GM21619 (cell line): Measurements from ENCODE around the gene TYMP.
"Not testable (repeated sequence)": the region's sequence is repeated elsewhere in the genome, so short reads cannot be mapped to it uniquely, and the experiment has no call there.

ENCODE experiments used
- ATAC-seq: cut with Tn5 transposase; IDR thresholded peaks from one replicate; pipeline ENCODE4 v1.9.1; 2021; ENCODE audit not compliant: unreplicated experiment

The TYMP gene

DNA sequence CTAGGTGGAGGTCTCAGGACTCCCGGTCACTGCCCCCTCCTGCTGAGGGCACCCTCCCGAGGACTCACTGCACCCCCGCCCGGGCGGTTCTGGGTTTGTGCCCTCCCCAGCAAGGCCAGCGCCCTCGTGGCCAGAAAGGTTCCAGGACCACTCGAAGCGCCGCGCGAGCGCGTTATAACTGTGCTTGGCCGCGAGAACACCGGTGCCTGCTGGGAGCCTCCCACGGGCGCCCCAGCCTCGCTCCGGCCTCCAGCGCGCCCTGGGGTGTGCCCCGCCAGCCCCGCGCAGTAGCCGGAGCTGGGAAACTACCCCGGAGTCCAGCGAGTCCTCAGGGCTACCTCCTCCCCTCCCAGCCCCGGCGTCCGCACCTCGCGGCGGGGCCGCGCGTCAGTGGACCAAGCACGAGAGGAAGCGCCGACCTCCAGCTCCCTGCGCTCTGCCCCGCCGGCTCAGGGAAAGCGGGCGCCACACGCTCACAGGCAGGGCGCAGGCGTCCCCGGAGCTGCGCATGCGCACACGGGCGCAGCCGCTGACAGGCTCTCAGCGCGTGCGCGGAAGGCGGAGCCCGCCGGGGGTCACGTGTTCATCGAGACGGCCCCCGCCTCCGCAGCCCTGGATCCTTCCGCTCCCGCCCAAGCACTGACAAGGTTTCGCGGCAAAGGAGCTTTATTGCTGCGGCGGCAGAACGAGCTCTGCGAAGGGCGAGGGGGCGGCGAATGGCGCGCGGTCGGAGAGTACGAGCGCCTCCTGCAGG lies 4.5 kb downstream of the TYMP start, which contains the start of gene SCO2:
Gene SCO2, minus strand, starts transcription at position 495 of the 754 bp plus-strand sequence. CDS start 1,187 bp downstream, outside the sequence.
- peak; percentile 34 for ATAC-seq

DNA sequence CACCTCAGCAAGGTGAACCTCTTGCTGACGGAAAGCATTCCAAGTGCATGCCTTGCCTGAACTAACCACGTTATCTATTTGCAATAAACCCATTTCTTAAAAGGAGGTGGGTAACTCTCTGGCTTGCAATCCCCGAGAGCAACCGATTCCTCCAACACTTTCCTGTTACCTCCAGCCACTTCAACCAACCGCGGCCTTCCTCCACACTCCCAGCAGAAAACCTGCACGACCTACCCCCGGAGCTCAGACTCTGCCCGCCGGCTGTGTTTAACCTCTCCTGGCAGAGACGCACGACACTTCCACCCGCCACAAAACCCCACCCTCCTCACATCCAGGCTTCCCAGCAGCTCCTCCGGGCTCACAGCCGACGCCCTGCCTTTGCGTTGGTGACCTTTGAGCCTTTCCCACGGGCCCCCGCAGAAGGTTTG lies 5.1 kb downstream of the TYMP start:
- no peak for ATAC-seq

DNA sequence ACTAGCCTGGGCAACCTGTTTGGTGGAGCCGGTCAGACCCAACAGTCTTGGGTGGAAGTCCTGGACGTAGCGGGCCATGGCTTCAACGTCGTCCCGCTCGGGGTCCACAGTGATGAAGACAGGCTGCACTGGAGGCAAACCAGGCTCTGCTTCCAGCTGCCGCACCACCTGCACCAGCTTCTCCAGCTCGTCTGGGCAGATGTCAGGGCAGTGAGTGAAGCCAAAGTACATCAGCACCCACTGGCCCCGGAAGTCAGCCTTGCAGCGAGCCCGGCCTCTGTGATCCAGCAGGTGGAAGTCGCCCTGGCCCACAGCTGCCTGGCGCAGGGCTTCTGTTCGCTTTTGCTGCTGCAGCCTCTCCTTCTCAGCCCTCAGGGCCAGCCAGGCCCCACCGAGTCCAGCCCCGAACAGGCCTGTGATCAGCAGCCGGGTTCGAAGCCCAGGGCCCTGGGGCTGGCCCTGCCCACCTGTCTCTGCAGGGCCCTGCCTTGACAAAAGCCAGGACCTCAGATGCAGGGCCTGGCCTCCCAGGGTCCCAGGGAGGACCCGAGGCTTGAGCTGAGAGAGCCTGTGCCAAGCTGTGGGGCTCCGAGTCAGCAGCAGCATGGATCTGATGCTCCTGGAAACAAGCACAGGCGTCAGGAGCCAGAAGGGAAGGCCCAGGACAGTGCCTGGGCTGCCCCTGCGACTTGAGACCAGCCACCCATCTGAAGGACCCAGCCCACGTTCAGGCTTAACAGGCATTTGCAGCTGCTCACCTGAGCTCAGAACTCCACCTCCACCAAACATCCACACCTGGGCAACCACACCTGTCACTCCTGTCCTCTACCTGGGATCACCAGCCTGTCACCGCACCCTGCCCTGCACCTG lies 5.8 kb downstream of the TYMP start:
- ATAC-seq = no peak

GRCh38 chr22:50523458-50523805 lies 6.4 kb downstream of the TYMP start:
- ATAC-seq = no peak

- no peak for ATAC-seq
Observed at GRCh38 chr22:50522806-50523438, 6.9 kb downstream of the TYMP start.

DNA sequence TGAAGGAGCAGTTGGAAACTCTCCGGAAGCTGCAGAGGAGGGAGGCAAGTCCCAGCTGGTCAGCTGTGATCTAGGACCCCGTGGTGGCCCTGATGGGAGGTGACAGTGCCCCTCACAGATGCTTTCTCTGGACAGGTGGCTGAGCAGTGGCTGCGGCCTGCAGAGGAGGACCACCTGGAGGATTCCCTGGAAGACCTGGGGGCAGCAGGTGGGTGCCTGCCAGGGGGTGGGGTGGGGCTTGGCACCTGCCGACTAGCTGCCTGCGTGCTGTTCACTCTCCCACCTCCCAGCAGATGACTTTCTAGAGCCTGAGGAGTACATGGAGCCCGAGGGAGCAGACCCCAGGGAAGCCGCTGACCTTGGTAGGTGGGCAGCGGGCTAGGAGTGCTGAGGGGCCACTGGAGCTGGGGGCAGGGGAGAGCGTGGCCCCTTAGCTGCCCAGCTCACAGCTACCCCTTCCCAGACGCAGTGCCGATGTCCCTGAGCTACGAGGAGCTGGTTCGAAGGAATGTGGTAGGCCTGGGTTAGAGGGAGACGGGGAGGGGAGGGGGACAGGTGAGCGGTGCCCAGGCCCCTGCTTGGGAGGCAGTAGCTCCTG lies 7.5 kb downstream of the TYMP start:
- ATAC-seq = no peak

- ATAC-seq = no peak
Observed at GRCh38 chr22:50521710-50522109, 8.1 kb downstream of the TYMP start.

- no peak for ATAC-seq
Observed at GRCh38 chr22:50520826-50521453, 8.9 kb downstream of the TYMP start.

- ATAC-seq = not testable (repeated sequence)
Observed at GRCh38 chr22:50520184-50520583, 9.6 kb downstream of the TYMP start.

- no peak for ATAC-seq
Observed at GRCh38 chr22:50519151-50519550, 10.7 kb downstream of the TYMP start.

GRCh38 chr22:50518606-50519005 lies 11.2 kb downstream of the TYMP start:
- no peak for ATAC-seq

DNA sequence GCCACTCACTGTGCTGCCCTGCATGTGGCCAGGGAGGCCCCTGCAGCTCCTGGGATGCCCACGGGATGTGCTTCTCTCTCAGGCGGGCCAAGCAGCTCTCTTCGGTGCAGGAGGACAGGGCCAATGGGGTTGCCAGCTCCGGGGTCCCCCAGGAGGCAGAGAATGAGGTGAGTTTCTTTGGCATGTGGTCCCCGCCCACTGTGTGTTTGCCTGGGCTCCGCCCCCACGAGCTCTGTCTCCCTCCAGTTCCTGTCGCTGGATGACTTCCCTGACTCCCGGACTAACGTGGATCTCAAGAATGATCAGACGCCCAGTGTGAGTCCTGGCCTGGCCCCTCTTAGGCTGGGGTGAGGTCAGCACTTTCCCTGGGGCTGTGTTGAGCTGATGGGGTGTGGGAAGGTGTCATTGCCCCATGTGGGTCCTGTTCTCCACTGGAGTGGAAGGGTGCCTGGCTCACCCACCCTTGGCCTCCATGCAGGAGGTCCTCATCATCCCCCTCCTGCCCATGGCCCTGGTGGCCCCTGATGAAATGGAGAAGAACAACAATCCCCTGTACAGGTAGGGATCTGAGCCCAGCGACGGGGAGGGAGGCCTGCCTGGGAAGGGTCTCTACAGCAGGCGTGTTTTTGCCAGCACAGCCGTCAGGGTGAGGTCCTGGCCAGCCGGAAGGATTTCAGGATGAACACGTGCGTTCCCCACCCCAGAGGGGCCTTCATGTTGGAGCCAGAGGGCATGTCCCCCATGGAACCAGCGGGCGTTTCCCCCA lies 12.1 kb downstream of the TYMP start:
- ATAC-seq = no peak

- no peak for ATAC-seq
Observed at GRCh38 chr22:50516891-50517290, 12.9 kb downstream of the TYMP start.

- no peak for ATAC-seq
Observed at GRCh38 chr22:50516068-50516467, 13.7 kb downstream of the TYMP start.

- no peak for ATAC-seq
Observed at GRCh38 chr22:50513175-50513574, 16.6 kb downstream of the TYMP start.

GRCh38 chr22:50508897-50509296 lies 20.9 kb downstream of the TYMP start:
- no peak for ATAC-seq

GRCh38 chr22:50507991-50508884 lies 21.6 kb downstream of the TYMP start, which contains the start of gene NCAPH2:
TSS of gene NCAPH2 (plus strand) at chr22:50508224. CDS start at chr22:50508338, 114 bp downstream.
- ATAC-seq = peak; percentile 52

DNA sequence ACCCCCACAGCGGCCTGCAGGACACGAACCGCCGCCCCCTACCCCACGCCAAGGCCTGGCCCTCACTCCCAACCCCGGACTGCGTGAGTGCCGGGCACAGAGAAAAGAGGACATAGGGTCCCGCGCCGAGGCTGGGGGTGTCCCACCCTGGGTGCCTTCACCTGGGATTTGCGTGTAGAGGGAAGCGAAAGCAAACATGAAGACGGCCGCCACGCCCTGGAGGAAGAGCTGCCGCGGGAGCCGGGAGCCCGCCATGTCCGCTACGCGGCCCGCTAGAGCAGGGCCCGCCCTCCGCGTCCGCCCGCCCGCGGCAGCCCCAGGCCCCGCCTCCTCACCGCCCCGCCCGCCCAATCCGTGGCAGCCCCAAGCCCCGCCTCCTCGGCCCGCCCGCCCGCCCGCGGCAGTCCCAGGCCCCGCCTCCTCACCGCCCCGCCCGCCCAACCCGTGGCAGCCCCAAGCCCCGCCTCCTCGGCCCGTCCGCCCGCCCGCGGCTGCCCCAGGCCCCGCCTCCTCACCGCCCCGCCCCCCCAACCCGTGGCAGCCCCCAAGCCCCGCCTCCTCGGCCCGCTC lies 22.3 kb downstream of the TYMP start, which contains the start of gene LMF2:
Gene LMF2, minus strand, starts transcription at position 282 of the 570 bp plus-strand sequence. Its CDS starts 27 bp downstream, at position 255.
- ATAC-seq = peak; percentile 53
